IPS DF 6.9 (cell line): ENCODE data around the gene RPF1.
"Not testable (repeated sequence)": the region's sequence is repeated elsewhere in the genome, so short reads cannot be mapped to it uniquely, and the experiment has no call there.

Experiments used
- DNase-seq: peaks from one replicate; pipeline ENCODE4 v3.0.0-alpha.2; 2013; ENCODE audit warnings: low read depth, low spot score
- H3K27ac ChIP-seq: one replicate; pipeline ENCODE4 v1.5.1; 2013; ENCODE audit warnings: low read length, control low read depth
- H3K27me3 ChIP-seq: 2 replicates; pipeline ENCODE4 v1.6.1; 2013; ENCODE audit warnings: mild to moderate bottlenecking, low read length; ENCODE audit not compliant: control insufficient read depth, insufficient read depth
- H3K36me3 ChIP-seq: 2 replicates; pipeline ENCODE4 v1.6.1; 2013; ENCODE audit warnings: low read length; ENCODE audit not compliant: control insufficient read depth, insufficient read depth
- H3K4me1 ChIP-seq: 2 replicates; pipeline ENCODE4 v1.6.1; 2013; ENCODE audit warnings: low read length; ENCODE audit not compliant: control insufficient read depth, insufficient read depth
- H3K4me3 ChIP-seq: 2 replicates; pipeline ENCODE4 v1.5.1; 2013; ENCODE audit warnings: mild to moderate bottlenecking, low read length
- H3K9me3 ChIP-seq: 2 replicates; pipeline ENCODE4 v1.6.1; 2013; ENCODE audit warnings: low read length, inconsistent platforms; ENCODE audit not compliant: control insufficient read depth, insufficient read depth
- WGBS: extraction: QIAGEN DNeasy Blood & Tissue Kit; methylation state at CpG from one replicate; pipeline ENCODE4 v1.1.7; 2013; ENCODE audit warnings: mixed read lengths, missing lambda C conversion rate; ENCODE audit not compliant: insufficient read length, insufficient coverage; 5-methylcytosine and 5-hydroxymethylcytosine counted together

Gene RPF1

GRCh38 chr1:84478876-84479868 is at the start of gene RPF1:
Gene RPF1 (plus strand): TSS chr1:84479266. CDS start chr1:84479282, 16 bp downstream.
- Histone ChIP-seq H3K27me3 (peaks cover 5% of the 10 kb centered on the region; the same call in 1 of the 2 replicates), H3K9me3 (no peaks in the 10 kb centered on the region; the same call in 1 of the 2 replicates), H3K36me3 (no peaks in the 10 kb centered on the region; the same call in 1 of the 2 replicates), H3K4me1 (peaks cover 2% of the 10 kb centered on the region; the same call in 1 of the 2 replicates), H3K4me3 (peak within 1 kb of the TSS; percentile 91), H3K27ac (no peak within 1 kb of the TSS)
- peak; percentile 78 for DNase-seq
- no CpG with 5 or more reads among the region's 51 CpGs for WGBS

- no peak overlapping the region for H3K27ac ChIP-seq
- H3K36me3 ChIP-seq = no peaks in the 10 kb centered on the region
- no peaks in the 10 kb centered on the region for H3K27me3 ChIP-seq
- no CpG with 5 or more reads among the region's 2 CpGs for WGBS
- no peak for DNase-seq
- H3K4me1 ChIP-seq = no peaks in the 10 kb centered on the region
- H3K9me3 ChIP-seq = no peaks in the 10 kb centered on the region
- H3K4me3 ChIP-seq = no peak overlapping the region
Measured at GRCh38 chr1:84430546-84430945, 48.5 kb upstream of the RPF1 start.

- no peaks in the 10 kb centered on the region for H3K27me3 ChIP-seq
- H3K27ac ChIP-seq = no peak overlapping the region
- H3K9me3 ChIP-seq = no peaks in the 10 kb centered on the region
- no peak overlapping the region for H3K4me3 ChIP-seq
- WGBS = no CpG with 5 or more reads among the region's 11 CpGs
- H3K36me3 ChIP-seq = no peaks in the 10 kb centered on the region
- peak; percentile 25 for DNase-seq
- H3K4me1 ChIP-seq = peaks cover 2% of the 10 kb centered on the region; the same call in 1 of the 2 replicates
Measured at GRCh38 chr1:84433258-84434080, 45.6 kb upstream of the RPF1 start.

- peaks cover 2% of the 10 kb centered on the region; the same call in 1 of the 2 replicates for H3K4me1 ChIP-seq
- no peaks in the 10 kb centered on the region for H3K36me3 ChIP-seq
- H3K9me3 ChIP-seq = no peaks in the 10 kb centered on the region
- H3K27ac ChIP-seq = no peak overlapping the region
- no peak for DNase-seq
- no peaks in the 10 kb centered on the region for H3K27me3 ChIP-seq
- WGBS = no CpG with 5 or more reads among the region's 6 CpGs
- no peak overlapping the region for H3K4me3 ChIP-seq
Measured at GRCh38 chr1:84434081-84434769, 44.8 kb upstream of the RPF1 start.

- Histone ChIP-seq H3K9me3 (no peaks in the 10 kb centered on the region), H3K4me3 (no peak overlapping the region), H3K36me3 (no peaks in the 10 kb centered on the region), H3K27ac (no peak overlapping the region), H3K4me1 (peaks cover 2% of the 10 kb centered on the region; the same call in 1 of the 2 replicates), H3K27me3 (no peaks in the 10 kb centered on the region)
- DNase-seq = no peak
- WGBS = no CpG with 5 or more reads among the region's 4 CpGs
Measured at GRCh38 chr1:84434801-84435549, 44.1 kb upstream of the RPF1 start.

- no peak overlapping the region for H3K4me3 ChIP-seq
- WGBS = no CpG with 5 or more reads among the region's 5 CpGs
- H3K4me1 ChIP-seq = peaks cover 2% of the 10 kb centered on the region; the same call in 1 of the 2 replicates
- H3K27ac ChIP-seq = no peak overlapping the region
- H3K36me3 ChIP-seq = no peaks in the 10 kb centered on the region
- no peak for DNase-seq
- H3K9me3 ChIP-seq = no peaks in the 10 kb centered on the region
- no peaks in the 10 kb centered on the region for H3K27me3 ChIP-seq
Measured at GRCh38 chr1:84436876-84437655, 42.0 kb upstream of the RPF1 start.

GRCh38 chr1:84442256-84442655 is 36.8 kb upstream of the RPF1 start:
- H3K4me3 ChIP-seq = no peak overlapping the region
- no CpG with 5 or more reads among the region's 2 CpGs for WGBS
- H3K36me3 ChIP-seq = no peaks in the 10 kb centered on the region
- H3K27me3 ChIP-seq = no peaks in the 10 kb centered on the region
- H3K9me3 ChIP-seq = no peaks in the 10 kb centered on the region
- no peak overlapping the region for H3K27ac ChIP-seq
- DNase-seq = no peak
- peaks cover under 1% of the 10 kb centered on the region; the same call in 1 of the 2 replicates for H3K4me1 ChIP-seq

GRCh38 chr1:84442747-84443646 is 36.1 kb upstream of the RPF1 start:
- H3K9me3 ChIP-seq, H3K27ac ChIP-seq, H3K27me3 ChIP-seq, H3K4me1 ChIP-seq, H3K36me3 ChIP-seq, DNase-seq, H3K4me3 ChIP-seq: not testable (repeated sequence)
- no CpG with 5 or more reads among the region's 7 CpGs for WGBS
